Lower lobe of right lung (tissue), 2 donors: ENCODE data around the gene PHLDA1. TPM values are rescaled to one million over a fixed set of nuclear protein-coding genes. Genes with fewer than 3 reads are reported as not detected.

Experiments used
- ATAC-seq, 2 donors: fragments of 200-7000 bp; cut with Tn5 transposase; one replicate each; pipeline ENCODE4 v1.9.1; 2020 to 2022; ENCODE audit warnings: mild to moderate bottlenecking in 2 of 2, moderate library complexity in 2 of 2
- DNase-seq: peaks from one replicate; pipeline ENCODE4 v3.0.0-alpha.2; 2020
- H3K27ac ChIP-seq: fragments of 200-600 bp; one replicate; pipeline ENCODE4 v1.8.0; 2022
- H3K27me3 ChIP-seq: fragments of 200-600 bp; one replicate; pipeline ENCODE4 v1.8.0; 2022; ENCODE audit warnings: low read depth
- H3K36me3 ChIP-seq: fragments of 200-600 bp; one replicate; pipeline ENCODE4 v1.8.0; 2022; ENCODE audit warnings: mild to moderate bottlenecking
- H3K4me1 ChIP-seq: fragments of 200-600 bp; one replicate; pipeline ENCODE4 v1.8.0; 2022
- H3K4me3 ChIP-seq: fragments of 200-600 bp; one replicate; pipeline ENCODE4 v1.8.0; 2022; ENCODE audit warnings: mild to moderate bottlenecking
- H3K9me3 ChIP-seq: fragments of 200-600 bp; one replicate; pipeline ENCODE4 v1.8.0; 2022
- CTCF ChIP-seq: fragments of 200-600 bp; IDR thresholded peaks from one replicate; pipeline ENCODE4 v1.8.0; 2022; ENCODE audit warnings: antibody characterized with exemption, mild to moderate bottlenecking
- intact Hi-C: fragments of 100-400 bp; cut with DNase I; formaldehyde crosslinking; loops from one replicate; pipeline ENCODE4 v1.11.0; 2022
- total RNA-seq: library from RNA; stranded (reverse); fragmentation: NEBNext Ultra II Directional; extraction: Animal tissue kit (Norgen Biotek cat#: 25700); gene quantifications from one replicate; pipeline ENCODE4 v1.2.1, GENCODE V29; 2021
- donor health status: DM: no; HTN: yes; CAD: no; lungs with severe emphysema.

Gene PHLDA1
- total RNA-seq, 1 donor from 2014 or later, result 12.2 TPM

- DNase-seq, result no peak
- intact Hi-C loops, result no loop called here
- H3K27me3 ChIP-seq, result no peaks in the 10 kb centered on the region
- no peak for TF ChIP-seq CTCF
- H3K27ac ChIP-seq, result no peak overlapping the region
- H3K9me3 ChIP-seq, result no peaks in the 10 kb centered on the region
- ATAC-seq, result no peak
- H3K4me3 ChIP-seq, result no peak overlapping the region
- no peaks in the 10 kb centered on the region for H3K36me3 ChIP-seq
- H3K4me1 ChIP-seq, result no peaks in the 10 kb centered on the region
These were observed 17.6 kb downstream of the PHLDA1 start for GRCh38 chr12:76014007-76014406.

- ATAC-seq, result no peak
- no peak overlapping the region for H3K27ac ChIP-seq
- no peaks in the 10 kb centered on the region for H3K27me3 ChIP-seq
- H3K9me3 ChIP-seq, result no peaks in the 10 kb centered on the region
- H3K4me3 ChIP-seq, result no peak overlapping the region
- intact Hi-C loops, result no loop called here
- no peaks in the 10 kb centered on the region for H3K4me1 ChIP-seq
- TF ChIP-seq CTCF, result no peak
- no peak for DNase-seq
- no peaks in the 10 kb centered on the region for H3K36me3 ChIP-seq
These were observed 18.0 kb downstream of the PHLDA1 start for GRCh38 chr12:76013603-76014002.

- H3K4me1 ChIP-seq, result no peaks in the 10 kb centered on the region
- ATAC-seq (no peak), DNase-seq (no peak)
- intact Hi-C loops, result no loop called here
- no peak overlapping the region for H3K27ac ChIP-seq
- no peak overlapping the region for H3K4me3 ChIP-seq
- H3K36me3 ChIP-seq, result no peaks in the 10 kb centered on the region
- no peaks in the 10 kb centered on the region for H3K27me3 ChIP-seq
- no peak for TF ChIP-seq CTCF
- no peaks in the 10 kb centered on the region for H3K9me3 ChIP-seq
These were observed 18.9 kb downstream of the PHLDA1 start for GRCh38 chr12:76012644-76013043.

GRCh38 chr12:76010732-76011458 is 20.7 kb downstream of the PHLDA1 start:
- no peaks in the 10 kb centered on the region for H3K9me3 ChIP-seq
- H3K4me3 ChIP-seq, result no peak overlapping the region
- H3K4me1 ChIP-seq, result no peaks in the 10 kb centered on the region
- TF ChIP-seq CTCF, result no peak
- H3K36me3 ChIP-seq, result no peaks in the 10 kb centered on the region
- no peaks in the 10 kb centered on the region for H3K27me3 ChIP-seq
- ATAC-seq (no peak), DNase-seq (no peak)
- intact Hi-C loops, result no loop called here
- H3K27ac ChIP-seq, result no peak overlapping the region

- TF ChIP-seq CTCF, result no peak
- no peaks in the 10 kb centered on the region for H3K9me3 ChIP-seq
- no peaks in the 10 kb centered on the region for H3K27me3 ChIP-seq
- H3K4me1 ChIP-seq, result no peaks in the 10 kb centered on the region
- intact Hi-C loops, result no loop called here
- H3K36me3 ChIP-seq, result no peaks in the 10 kb centered on the region
- H3K27ac ChIP-seq, result no peak overlapping the region
- no peak overlapping the region for H3K4me3 ChIP-seq
- ATAC-seq (no peak), DNase-seq (no peak)
These were observed 23.1 kb downstream of the PHLDA1 start for GRCh38 chr12:76008428-76008827.
